IMR-90 (cell line): Measurements from ENCODE around the gene NPHP4. TPM values are rescaled to one million over a fixed set of nuclear protein-coding genes. Genes with fewer than 3 reads are reported as not detected.

ENCODE experiments used
- ATAC-seq: fragments of 200-7000 bp; cut with Tn5 transposase; 2 replicates; pipeline ENCODE4 v1.9.1; 2020; ENCODE audit warnings: low read depth, mild to moderate bottlenecking, moderate library complexity
- BruUV-seq: library from RNA; stranded (reverse); fragments of 400-500 nt; replicated peaks from 2 replicates; lab custom pipeline; 2021; lab: Mats Ljungman, UMichigan
- CTCF ChIA-PET: fragments of 300-600 bp; formaldehyde crosslinking; extraction: SDS; loops from one replicate; lab custom pipeline; 2021; ENCODE audit warnings: antibody characterized with exemption; lab: Yijun Ruan, JAX
- POLR2A ChIA-PET: fragments of 300-600 bp; sonication (Branson Sonifier 250); formaldehyde crosslinking; loops from one replicate; lab custom pipeline; 2022; ENCODE audit warnings: antibody characterized with exemption; ENCODE audit not compliant: unreplicated experiment; lab: Charles Lee
- DNase-seq: peaks from one replicate; pipeline ENCODE4 v3.0.0; 2013
- H2AFZ ChIP-seq: replicated peaks from 2 replicates; pipeline ENCODE3; 2013; ENCODE audit warnings: low read length, mild to moderate bottlenecking; ENCODE audit not compliant: poor library complexity
- H2AK5ac ChIP-seq: 2 replicates; pipeline ENCODE4 v1.6.1; 2013; ENCODE audit warnings: low read depth, low read length, inconsistent platforms
- H2AK9ac ChIP-seq: replicated peaks from 2 replicates; pipeline ENCODE3; 2013; ENCODE audit warnings: mild to moderate bottlenecking, low read depth, low read length, moderate library complexity; ENCODE audit not compliant: poor library complexity
- H2BK120ac ChIP-seq: 2 replicates; pipeline ENCODE4 v1.6.1; 2013; ENCODE audit warnings: low read depth, low read length, inconsistent platforms
- H2BK15ac ChIP-seq: 3 replicates; pipeline ENCODE4 v1.6.1; 2013; ENCODE audit warnings: low read depth, low read length, inconsistent platforms
- H2BK20ac ChIP-seq: 2 replicates; pipeline ENCODE4 v1.6.1; 2013; ENCODE audit warnings: low read depth, mild to moderate bottlenecking, inconsistent platforms, low read length, moderate library complexity
- H2BK5ac ChIP-seq: 2 replicates; pipeline ENCODE4 v1.6.1; 2013; ENCODE audit warnings: mild to moderate bottlenecking, low read depth, low read length, inconsistent platforms; ENCODE audit not compliant: poor library complexity, severe bottlenecking
- H3K14ac ChIP-seq: replicated peaks from 2 replicates; pipeline ENCODE4 v1.6.1; 2013; ENCODE audit warnings: low read depth, low read length, inconsistent platforms
- H3K18ac ChIP-seq: 2 replicates; pipeline ENCODE4 v1.6.1; 2013; ENCODE audit warnings: low read depth, low read length, control low read depth
- H3K23ac ChIP-seq: 2 replicates; pipeline ENCODE4 v1.6.1; 2013; ENCODE audit warnings: low read depth, low read length, inconsistent platforms
- H3K27ac ChIP-seq: 2 replicates; pipeline ENCODE4 v1.5.1; 2013; ENCODE audit warnings: mild to moderate bottlenecking, control low read depth, low read length; ENCODE audit not compliant: insufficient read depth
- H3K27me3 ChIP-seq: 2 replicates; pipeline ENCODE4 v1.6.1; 2013; ENCODE audit warnings: low read length; ENCODE audit not compliant: control insufficient read depth, insufficient read depth
- H3K36me3 ChIP-seq: 2 replicates; pipeline ENCODE4 v1.6.1; 2013; ENCODE audit warnings: low read length, mixed read lengths; ENCODE audit not compliant: control insufficient read depth, insufficient read depth
- H3K4ac ChIP-seq: 2 replicates; pipeline ENCODE4 v1.6.1; 2013; ENCODE audit warnings: low read depth, low read length, inconsistent platforms
- H3K4me1 ChIP-seq: 2 replicates; pipeline ENCODE4 v1.6.1; 2013; ENCODE audit warnings: low read length, mixed read lengths; ENCODE audit not compliant: control insufficient read depth, insufficient read depth
- H3K4me2 ChIP-seq: 2 replicates; pipeline ENCODE4 v1.6.1; 2013; ENCODE audit warnings: low read depth, mild to moderate bottlenecking, control low read depth, low read length, moderate library complexity
- H3K4me3 ChIP-seq: 2 replicates; pipeline ENCODE4 v1.5.1; 2013; ENCODE audit warnings: low read depth, mild to moderate bottlenecking, control low read depth, low read length, moderate library complexity; ENCODE audit not compliant: insufficient read depth
- H3K56ac ChIP-seq: 2 replicates; pipeline ENCODE4 v1.6.1; 2013; ENCODE audit warnings: low read length, inconsistent platforms; ENCODE audit not compliant: insufficient read depth; ENCODE audit errors: extremely low read depth
- H3K79me1 ChIP-seq, 2 experiments: 2 replicates each; pipeline ENCODE4 v1.6.1; 2013; ENCODE audit warnings: low read length in 2 of 2, inconsistent platforms in 1 of 2, low read depth in 1 of 2
- H3K9ac ChIP-seq: 2 replicates; pipeline ENCODE4 v1.6.1; 2013; ENCODE audit warnings: low read depth, low read length, control low read depth
- H3K9me1 ChIP-seq: 2 replicates; pipeline ENCODE4 v1.6.1; 2013; ENCODE audit warnings: low read length, inconsistent platforms; ENCODE audit not compliant: insufficient read depth
- H3K9me3 ChIP-seq: 2 replicates; pipeline ENCODE4 v1.6.1; 2013; ENCODE audit warnings: low read length; ENCODE audit not compliant: control insufficient read depth, insufficient read depth
- H4K20me1 ChIP-seq: 2 replicates; pipeline ENCODE4 v1.6.1; 2013; ENCODE audit warnings: low read length, inconsistent platforms; ENCODE audit not compliant: insufficient read depth
- H4K5ac ChIP-seq: 2 replicates; pipeline ENCODE4 v1.6.1; 2013; ENCODE audit warnings: mild to moderate bottlenecking, low read depth, low read length, control low read depth
- H4K8ac ChIP-seq, 2 experiments: 2 replicates each; pipeline ENCODE4 v1.6.1; 2013; ENCODE audit warnings: low read depth in 2 of 2, low read length in 2 of 2, control low read depth in 1 of 2, inconsistent platforms in 1 of 2
- H4K91ac ChIP-seq: 2 replicates; pipeline ENCODE4 v1.6.1; 2013; ENCODE audit warnings: low read depth, low read length, inconsistent platforms; ENCODE audit not compliant: insufficient read depth
- RCOR1 ChIP-seq: IDR thresholded peaks from 2 replicates; pipeline ENCODE4 v1.6.1; 2012; ENCODE audit warnings: mild to moderate bottlenecking, low read length, improper control_type of control experiment; ENCODE audit not compliant: insufficient replicate concordance
- WGBS, 2 experiments: methylation state at CpG; one replicate each; pipeline versions ENCODE4 v1.1.5 to v1.1.7; 2013; ENCODE audit warnings: missing lambda C conversion rate in 2 of 2; ENCODE audit not compliant: insufficient read length in 1 of 2; ENCODE audit errors: extremely low coverage in 2 of 2; 5-methylcytosine and 5-hydroxymethylcytosine counted together
- dilution Hi-C: fragments of 300-500 bp; cut with HindIII; formaldehyde crosslinking; loops from one replicate; pipeline ENCODE4 v1.14.3; 2018; ENCODE audit warnings: low sequenced_read_pairs; ENCODE audit not compliant: unreplicated experiment
- in situ Hi-C: fragments of 300-500 bp; cut with MboI; formaldehyde crosslinking; loops from 3 replicates; pipeline ENCODE4 v1.14.3; 2019; ENCODE audit warnings: low sequenced_read_pairs, inconsistent platforms, mixed read lengths
- intact Hi-C: fragments of 100-400 bp; cut with micrococcal nuclease; formaldehyde crosslinking; loops from 2 replicates; pipeline ENCODE4 v1.10.0; 2022
- polyA plus RNA-seq, 3 experiments: library from polyadenylated mRNA; depleted of rRNA; stranded (reverse); fragments of >200 nt; gene quantifications; 2 replicates each; pipeline ENCODE4 v1.2.3, GENCODE V29; 2012; ENCODE audit warnings: low replicate concordance in 1 of 3
- total RNA-seq: library from RNA; depleted of rRNA; stranded (reverse); fragments of >200 nt; gene quantifications from 2 replicates; pipeline ENCODE4 v1.2.3, GENCODE V29; 2012
- TF ChIP-seq, protein P1 (sequence below): fragments of 150-350 bp; IDR thresholded peaks from 2 replicates; pipeline ENCODE4 v1.6.1; 2017; ENCODE audit warnings: mild to moderate bottlenecking, antibody characterized with exemption, low read length, low read depth

Gene NPHP4
- total and polyA plus RNA-seq, 2 of the 4 experiments (the other 2 are of a cell fraction), result 2.0 to 5.5 TPM

DNA sequence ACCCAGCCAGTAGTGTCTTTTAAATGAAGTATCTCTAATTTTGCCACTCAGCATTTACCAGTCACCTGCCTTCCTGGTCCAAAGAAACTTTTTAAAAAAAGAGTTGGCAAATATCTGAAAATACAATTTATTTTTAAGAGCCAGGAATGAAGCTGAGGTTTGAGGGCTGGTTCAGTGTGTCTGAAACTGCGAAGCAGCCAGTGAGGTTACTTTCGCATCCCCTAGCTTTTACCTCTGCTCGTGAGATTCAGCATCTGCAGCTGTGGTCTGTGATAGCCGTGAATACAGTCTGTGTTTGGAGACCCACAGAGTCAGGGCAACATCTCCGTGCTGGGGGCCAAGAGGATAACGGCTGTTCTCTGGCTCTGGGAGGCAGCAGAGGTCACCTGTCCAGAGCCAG is 32.2 kb upstream of the NPHP4 start:
- H3K27me3 ChIP-seq, result no peaks in the 10 kb centered on the region; the same call in 1 of the 2 replicates
- H2AFZ ChIP-seq, result no peak overlapping the region
- peaks cover 5% of the 10 kb centered on the region; the same call in 1 of the 2 replicates for H3K4me1 ChIP-seq
- no peak overlapping the region for H2BK20ac ChIP-seq
- H2AK9ac ChIP-seq, result no peak overlapping the region
- H3K9me1 ChIP-seq, result no peaks in the 10 kb centered on the region
- ATAC-seq, result no peak
- H2BK15ac ChIP-seq, result no peak overlapping the region
- H3K14ac ChIP-seq, result no peak overlapping the region
- dilution Hi-C loops, result no loop called here
- H3K9ac ChIP-seq, result no peak overlapping the region
- ChIA-PET CTCF (interaction anchor here (1.6 kb wide), 1 partner anchor 10 kb away, joined by 5 read pairs; no protein-coding TSS in a partner anchor), POLR2A (no interaction called here)
- H4K91ac ChIP-seq, result no peak overlapping the region
- no peak overlapping the region for H3K4me3 ChIP-seq
- no peak overlapping the region for H4K5ac ChIP-seq
- TF ChIP-seq, protein P1, sequence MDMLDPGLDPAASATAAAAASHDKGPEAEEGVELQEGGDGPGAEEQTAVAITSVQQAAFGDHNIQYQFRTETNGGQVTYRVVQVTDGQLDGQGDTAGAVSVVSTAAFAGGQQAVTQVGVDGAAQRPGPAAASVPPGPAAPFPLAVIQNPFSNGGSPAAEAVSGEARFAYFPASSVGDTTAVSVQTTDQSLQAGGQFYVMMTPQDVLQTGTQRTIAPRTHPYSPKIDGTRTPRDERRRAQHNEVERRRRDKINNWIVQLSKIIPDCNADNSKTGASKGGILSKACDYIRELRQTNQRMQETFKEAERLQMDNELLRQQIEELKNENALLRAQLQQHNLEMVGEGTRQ, result no peak
- TF ChIP-seq RCOR1, result no peak
- no peak overlapping the region for H3K18ac ChIP-seq
- no TSS peak for BruUV-seq
- H4K20me1 ChIP-seq, result no peaks in the 10 kb centered on the region; the same call in 1 of the 2 replicates
- H3K9me3 ChIP-seq, result no peaks in the 10 kb centered on the region
- H2BK5ac ChIP-seq, result no peak overlapping the region
- no peak overlapping the region for H3K56ac ChIP-seq
- H3K79me1 ChIP-seq, result no peaks in the 10 kb centered on the region
- intact Hi-C loops, result no loop called here
- no peak overlapping the region for H4K8ac ChIP-seq
- H3K4me2 ChIP-seq, result no peak overlapping the region
- H3K27ac ChIP-seq, result no peak overlapping the region
- no peaks in the 10 kb centered on the region for H3K36me3 ChIP-seq
- H3K4ac ChIP-seq, result no peak overlapping the region
- H3K23ac ChIP-seq, result no peak overlapping the region
- DNase-seq, result no peak
- no peak overlapping the region for H2AK5ac ChIP-seq
- in situ Hi-C loops, result no loop called here
- H2BK120ac ChIP-seq, result no peak overlapping the region
- 82% methylated on average over 4 of the region's 6 CpGs; no CpG with 5 or more reads in 1 of the 2 experiments for WGBS, 2 experiments
